Measurements from ENCODE around the gene NPB. TPM values are rescaled to one million over a fixed set of nuclear protein-coding genes. Genes with fewer than 3 reads are reported as not detected.

NPB gene
- total and polyA plus RNA-seq, 2 donors (not counting 1 experiment from before 2014, with no cell fraction given) = 0.44 TPM; not detected in 1

DNA sequence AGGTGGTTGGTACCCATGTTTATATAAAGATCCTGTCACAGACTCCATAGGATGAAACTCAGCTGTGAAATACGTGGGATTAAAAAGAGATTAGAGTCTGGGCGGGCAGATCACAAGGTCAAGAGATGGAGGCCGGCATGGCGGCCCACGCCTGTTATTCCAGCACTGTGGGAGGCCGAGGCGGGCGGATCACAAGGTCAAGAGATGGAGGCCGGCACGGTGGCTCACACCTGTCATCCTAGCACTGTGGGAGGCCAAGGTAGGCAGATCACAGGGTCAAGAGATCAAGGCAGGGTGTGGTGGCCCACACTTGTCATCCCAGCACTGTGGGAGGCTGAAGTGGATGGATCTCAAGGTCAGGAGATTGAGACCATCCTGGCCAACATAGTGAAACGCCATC, 6.6 kb upstream of the NPB start:
- intact Hi-C loops (cut with micrococcal nuclease) = no loop called here
- peaks cover 10% of the 10 kb centered on the region for H3K4me1 Mint-ChIP-seq
- TF ChIP-seq EZH2 (IDR thresholded peaks at IDR 0.05; ENCODE audit: borderline replicate concordance, insufficient read depth, low read depth, low read length, poor library complexity, severe bottlenecking) = no peak
- TF ChIP-seq, protein P1, sequence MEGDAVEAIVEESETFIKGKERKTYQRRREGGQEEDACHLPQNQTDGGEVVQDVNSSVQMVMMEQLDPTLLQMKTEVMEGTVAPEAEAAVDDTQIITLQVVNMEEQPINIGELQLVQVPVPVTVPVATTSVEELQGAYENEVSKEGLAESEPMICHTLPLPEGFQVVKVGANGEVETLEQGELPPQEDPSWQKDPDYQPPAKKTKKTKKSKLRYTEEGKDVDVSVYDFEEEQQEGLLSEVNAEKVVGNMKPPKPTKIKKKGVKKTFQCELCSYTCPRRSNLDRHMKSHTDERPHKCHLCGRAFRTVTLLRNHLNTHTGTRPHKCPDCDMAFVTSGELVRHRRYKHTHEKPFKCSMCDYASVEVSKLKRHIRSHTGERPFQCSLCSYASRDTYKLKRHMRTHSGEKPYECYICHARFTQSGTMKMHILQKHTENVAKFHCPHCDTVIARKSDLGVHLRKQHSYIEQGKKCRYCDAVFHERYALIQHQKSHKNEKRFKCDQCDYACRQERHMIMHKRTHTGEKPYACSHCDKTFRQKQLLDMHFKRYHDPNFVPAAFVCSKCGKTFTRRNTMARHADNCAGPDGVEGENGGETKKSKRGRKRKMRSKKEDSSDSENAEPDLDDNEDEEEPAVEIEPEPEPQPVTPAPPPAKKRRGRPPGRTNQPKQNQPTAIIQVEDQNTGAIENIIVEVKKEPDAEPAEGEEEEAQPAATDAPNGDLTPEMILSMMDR (IDR thresholded peaks at IDR 0.05) = no peak
- Histone ChIP-seq H3K4me3 (ENCODE audit: control extremely low read depth in 1 of 5, extremely low read depth in 1 of 5, insufficient read depth in 1 of 5, low read depth in 2 of 5, low read length in 4 of 5) (no peak overlapping the region), H3K4me1 (ENCODE audit: control insufficient read depth in 2 of 2, insufficient read depth in 2 of 2, low read length in 2 of 2) (peaks cover 3 to 17% of the 10 kb centered on the region in 2 donors), H3K36me3 (replicated peaks in 1 of 2; ENCODE audit: control extremely low read depth in 1 of 2, control insufficient read depth in 1 of 2, extremely low read depth in 1 of 2, insufficient read depth in 2 of 2, low read length in 1 of 2) (peaks cover 2 to 32% of the 10 kb centered on the region in 2 experiments), H3K27ac (ENCODE audit: low read length in 2 of 2) (no peak overlapping the region), H3K4me2 (replicated peaks; ENCODE audit: low read depth, low read length, poor library complexity, severe bottlenecking) (no peak overlapping the region), H3K9me3 (ENCODE audit: control extremely low read depth in 1 of 3, control insufficient read depth in 2 of 3, insufficient read depth in 1 of 3, low read length in 2 of 3) (no peaks in the 10 kb centered on the region), H3K27me3 (replicated peaks in 1 of 4; ENCODE audit: control extremely low read depth in 1 of 4, control insufficient read depth in 3 of 4, insufficient read depth in 4 of 4, low read length in 3 of 4) (no peaks in the 10 kb centered on the region), H4K20me1 (ENCODE audit: control insufficient read depth, insufficient read depth, low read length, poor library complexity, severe bottlenecking) (no peaks in the 10 kb centered on the region), H2AFZ (ENCODE audit: insufficient read depth, low read depth, low read length, poor library complexity, severe bottlenecking) (no peak overlapping the region), H3K9ac (ENCODE audit: low read length) (no peak overlapping the region), H3K79me2 (ENCODE audit: control insufficient read depth, insufficient read depth, low read length) (peaks cover 17% of the 10 kb centered on the region)
- 99% methylated on average over 7 of the region's 11 CpGs for WGBS (ENCODE audit: insufficient coverage)
- no peak overlapping the region for H3K27ac Mint-ChIP-seq
- DNase-seq (no peak), ATAC-seq (ENCODE audit: low read depth) (no peak)
- ChIA-PET POLR2A (no interaction called here), CTCF (no interaction called here)
- H3K9me3 Mint-ChIP-seq (ENCODE audit: insufficient read depth) = no peaks in the 10 kb centered on the region
- H3K4me3 Mint-ChIP-seq = no peak overlapping the region
- H3K27me3 Mint-ChIP-seq = no peaks in the 10 kb centered on the region

DNA sequence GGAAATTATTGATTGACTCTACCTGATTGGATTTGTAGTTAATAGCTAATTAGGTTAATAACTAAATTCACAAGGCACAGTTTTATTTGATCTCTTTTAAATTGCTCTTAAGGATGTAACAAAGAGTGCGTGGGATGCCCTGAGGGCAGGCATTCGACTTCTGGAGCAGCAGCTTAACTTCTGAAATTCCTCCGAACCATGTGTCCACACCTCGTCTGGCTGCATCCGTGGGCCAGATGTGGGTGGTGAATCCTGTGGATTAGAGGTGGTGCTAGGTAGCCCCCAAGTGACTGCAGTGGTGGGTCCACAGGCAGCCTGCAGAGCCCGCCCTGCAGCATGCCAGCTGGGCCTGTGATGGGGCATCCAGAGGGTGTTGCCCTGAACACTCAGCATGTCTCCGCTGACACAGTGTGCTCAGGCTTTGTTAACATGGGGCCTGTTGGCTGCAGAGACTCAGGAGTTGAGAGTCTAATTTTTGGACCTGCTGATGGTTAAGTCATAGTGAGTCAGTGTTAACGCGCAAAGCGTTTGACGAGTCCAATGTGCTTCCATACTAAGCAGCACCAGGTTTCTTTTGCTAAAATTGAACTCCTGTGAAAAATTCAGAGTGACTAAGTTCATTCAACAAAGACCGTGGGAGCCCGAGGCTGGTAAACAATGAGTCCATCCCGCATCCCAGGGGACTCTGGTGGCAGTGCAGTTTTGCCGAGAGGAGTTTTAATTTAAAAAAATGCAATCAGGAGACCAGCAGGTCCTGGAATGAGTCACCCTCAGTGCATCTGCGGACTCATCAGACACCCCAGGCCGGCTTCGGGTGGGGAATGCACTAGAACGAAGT, 3.8 kb upstream of the NPB start:
- ATAC-seq (ENCODE audit: low read depth) = no peak
- H3K9me3 Mint-ChIP-seq (ENCODE audit: insufficient read depth) = no peaks in the 10 kb centered on the region
- Histone ChIP-seq H3K27ac (ENCODE audit: low read length in 2 of 2) (no peak overlapping the region), H3K4me3 (ENCODE audit: control extremely low read depth in 1 of 5, extremely low read depth in 1 of 5, insufficient read depth in 1 of 5, low read depth in 2 of 5, low read length in 4 of 5) (no peak overlapping the region), H2AFZ (ENCODE audit: insufficient read depth, low read depth, low read length, poor library complexity, severe bottlenecking) (no peak overlapping the region), H3K36me3 (replicated peaks in 1 of 2; ENCODE audit: control extremely low read depth in 1 of 2, control insufficient read depth in 1 of 2, extremely low read depth in 1 of 2, insufficient read depth in 2 of 2, low read length in 1 of 2) (peaks cover 2 to 35% of the 10 kb centered on the region in 2 experiments), H3K9ac (ENCODE audit: low read length) (no peak overlapping the region), H3K27me3 (replicated peaks in 1 of 4; ENCODE audit: control extremely low read depth in 1 of 4, control insufficient read depth in 3 of 4, insufficient read depth in 4 of 4, low read length in 3 of 4) (peaks cover 0 to 20% (median 7%) of the 10 kb centered on the region in 4 experiments), H3K9me3 (ENCODE audit: control extremely low read depth in 1 of 3, control insufficient read depth in 2 of 3, insufficient read depth in 1 of 3, low read length in 2 of 3) (no peaks in the 10 kb centered on the region), H4K20me1 (ENCODE audit: control insufficient read depth, insufficient read depth, low read length, poor library complexity, severe bottlenecking) (no peaks in the 10 kb centered on the region), H3K79me2 (ENCODE audit: control insufficient read depth, insufficient read depth, low read length) (peaks cover 5% of the 10 kb centered on the region), H3K4me2 (replicated peaks; ENCODE audit: low read depth, low read length, poor library complexity, severe bottlenecking) (no peak overlapping the region), H3K4me1 (ENCODE audit: control insufficient read depth in 2 of 2, insufficient read depth in 2 of 2, low read length in 2 of 2) (peaks cover 9 to 15% of the 10 kb centered on the region in 2 donors)
- peaks cover 7% of the 10 kb centered on the region for H3K27me3 Mint-ChIP-seq
- 94% methylated on average over 19 of the region's 19 CpGs for WGBS (ENCODE audit: insufficient coverage)
- TF ChIP-seq, protein P1 (IDR thresholded peaks at IDR 0.05) = no peak
- TF ChIP-seq EZH2 (IDR thresholded peaks at IDR 0.05; ENCODE audit: borderline replicate concordance, insufficient read depth, low read depth, low read length, poor library complexity, severe bottlenecking) = no peak
- intact Hi-C loops (cut with micrococcal nuclease) = no loop called here
- POLR2A ChIA-PET = no interaction called here
- no peak for DNase-seq
- no peak overlapping the region for H3K27ac Mint-ChIP-seq
- peaks cover 6% of the 10 kb centered on the region for H3K4me1 Mint-ChIP-seq
- H3K4me3 Mint-ChIP-seq = no peak overlapping the region
- CTCF ChIA-PET = interaction anchor here (1.1 kb wide), 1 partner anchor 29 kb away, joined by 3 read pairs; no protein-coding TSS in a partner anchor

Measured in B cell (primary cell).